ENCODE results near the gene POLR3K.

Gene POLR3K

GRCh38 chr16:89391-90302 lies 36.2 kb upstream of the POLR3K start:
- no peak overlapping the region for H3K9ac ChIP-seq (ENCODE audit: low read length)
- no peak overlapping the region for H2AFZ ChIP-seq (ENCODE audit: low read depth, low read length, severe bottlenecking)
- no peak overlapping the region for H3K4me3 ChIP-seq (ENCODE audit: insufficient read depth, low read length, poor library complexity, severe bottlenecking)
- no peaks in the 10 kb centered on the region for H3F3A ChIP-seq (ENCODE audit: insufficient read depth)
- H3K9me3 ChIP-seq (ENCODE audit: insufficient read depth, low read length), result no peaks in the 10 kb centered on the region
- no peaks in the 10 kb centered on the region for H4K20me1 ChIP-seq (ENCODE audit: low read depth, low read length)
- H3K9me2 ChIP-seq (replicated peaks; ENCODE audit: insufficient read depth, low read length), result no peaks in the 10 kb centered on the region
- no peaks in the 10 kb centered on the region for H3K36me3 ChIP-seq (ENCODE audit: low read length)
- no peaks in the 10 kb centered on the region for H3K27me3 ChIP-seq (ENCODE audit: low read length)
- no peak overlapping the region for H3K27ac ChIP-seq (ENCODE audit: low read depth, low read length)
- TF ChIP-seq EZH2phosphoT487 (conservative IDR thresholded peaks at IDR 0.05; ENCODE audit: low read length) (no peak), CTCF (IDR thresholded peaks at IDR 0.05; ENCODE audit: insufficient read depth, low read length, poor library complexity, severe bottlenecking) (no peak)
- no peaks in the 10 kb centered on the region for H3K79me2 ChIP-seq (ENCODE audit: insufficient read depth, low read length)
- H3K4me2 ChIP-seq (ENCODE audit: low read depth, low read length, poor library complexity, severe bottlenecking), result no peak overlapping the region

GRCh38 chr16:88613-89012 lies 35.2 kb upstream of the POLR3K start:
- no peaks in the 10 kb centered on the region for H3K9me3 ChIP-seq (ENCODE audit: insufficient read depth, low read length)
- H3K36me3 ChIP-seq (ENCODE audit: low read length), result no peaks in the 10 kb centered on the region
- H3K4me2 ChIP-seq (ENCODE audit: low read depth, low read length, poor library complexity, severe bottlenecking), result no peak overlapping the region
- H3F3A ChIP-seq (ENCODE audit: insufficient read depth), result no peaks in the 10 kb centered on the region
- no peaks in the 10 kb centered on the region for H3K27me3 ChIP-seq (ENCODE audit: low read length)
- no peak overlapping the region for H3K9ac ChIP-seq (ENCODE audit: low read length)
- H4K20me1 ChIP-seq (ENCODE audit: low read depth, low read length), result no peaks in the 10 kb centered on the region
- H3K4me3 ChIP-seq (ENCODE audit: insufficient read depth, low read length, poor library complexity, severe bottlenecking), result no peak overlapping the region
- H3K27ac ChIP-seq (ENCODE audit: low read depth, low read length), result no peak overlapping the region
- TF ChIP-seq CTCF (IDR thresholded peaks at IDR 0.05; ENCODE audit: insufficient read depth, low read length, poor library complexity, severe bottlenecking) (no peak), EZH2phosphoT487 (conservative IDR thresholded peaks at IDR 0.05; ENCODE audit: low read length) (no peak)
- H3K9me2 ChIP-seq (replicated peaks; ENCODE audit: insufficient read depth, low read length), result no peaks in the 10 kb centered on the region
- H2AFZ ChIP-seq (ENCODE audit: low read depth, low read length, severe bottlenecking), result no peak overlapping the region
- H3K79me2 ChIP-seq (ENCODE audit: insufficient read depth, low read length), result no peaks in the 10 kb centered on the region

- H3K4me3 ChIP-seq (ENCODE audit: insufficient read depth, low read length, poor library complexity, severe bottlenecking), result no peak overlapping the region
- no peaks in the 10 kb centered on the region for H3K27me3 ChIP-seq (ENCODE audit: low read length)
- no peaks in the 10 kb centered on the region for H3K9me2 ChIP-seq (replicated peaks; ENCODE audit: insufficient read depth, low read length)
- H3F3A ChIP-seq (ENCODE audit: insufficient read depth), result no peaks in the 10 kb centered on the region
- H3K4me2 ChIP-seq (ENCODE audit: low read depth, low read length, poor library complexity, severe bottlenecking), result no peak overlapping the region
- no peaks in the 10 kb centered on the region for H4K20me1 ChIP-seq (ENCODE audit: low read depth, low read length)
- no peak overlapping the region for H3K9ac ChIP-seq (ENCODE audit: low read length)
- TF ChIP-seq EZH2phosphoT487 (conservative IDR thresholded peaks at IDR 0.05; ENCODE audit: low read length) (no peak), CTCF (IDR thresholded peaks at IDR 0.05; ENCODE audit: insufficient read depth, low read length, poor library complexity, severe bottlenecking) (no peak)
- H3K9me3 ChIP-seq (ENCODE audit: insufficient read depth, low read length), result no peaks in the 10 kb centered on the region
- H3K27ac ChIP-seq (ENCODE audit: low read depth, low read length), result no peak overlapping the region
- no peaks in the 10 kb centered on the region for H3K36me3 ChIP-seq (ENCODE audit: low read length)
- no peak overlapping the region for H2AFZ ChIP-seq (ENCODE audit: low read depth, low read length, severe bottlenecking)
- no peaks in the 10 kb centered on the region for H3K79me2 ChIP-seq (ENCODE audit: insufficient read depth, low read length)
These were observed 33.1 kb upstream of the POLR3K start for GRCh38 chr16:86483-86952.

Data from SU-DHL-6 (cell line).